Measurements from ENCODE around the gene LGALS3BP.
"Not testable (repeated sequence)": the region's sequence is repeated elsewhere in the genome, so short reads cannot be mapped to it uniquely, and the experiment has no call there.

LGALS3BP gene

GRCh38 chr17:78966123-78966813, 13.5 kb downstream of the LGALS3BP start:
- H3K9me3 Mint-ChIP-seq, result no peaks in the 10 kb centered on the region
- no peak overlapping the region for H3K4me3 Mint-ChIP-seq
- DNase-seq, result no peak
- peaks cover 1 to 3% of the 10 kb centered on the region in 2 donors for H3K4me1 Mint-ChIP-seq (ENCODE audit: low read depth in 2 of 2)
- ATAC-seq (replicated peaks), result no peak
- H3K36me3 Mint-ChIP-seq (ENCODE audit: insufficient read depth), result peaks cover 3% of the 10 kb centered on the region
- H3K27me3 Mint-ChIP-seq, result peaks cover 3 to 33% of the 10 kb centered on the region in 2 donors
- H3K27ac Mint-ChIP-seq, result no peak overlapping the region

GRCh38 chr17:78965491-78965924, 14.2 kb downstream of the LGALS3BP start:
- Mint-ChIP-seq H3K27ac (no peak overlapping the region), H3K27me3 (peaks cover 0 to 25% of the 10 kb centered on the region in 2 donors), H3K36me3 (ENCODE audit: insufficient read depth) (peaks cover 3% of the 10 kb centered on the region), H3K9me3 (no peaks in the 10 kb centered on the region), H3K4me1 (ENCODE audit: low read depth in 2 of 2) (no peaks in the 10 kb centered on the region), H3K4me3 (no peak overlapping the region)
- no peak for DNase-seq
- no peak for ATAC-seq (replicated peaks)

GRCh38 chr17:78963378-78963777, 16.3 kb downstream of the LGALS3BP start:
- no peaks in the 10 kb centered on the region for H3K9me3 Mint-ChIP-seq
- H3K4me3 Mint-ChIP-seq, result no peak overlapping the region
- H3K36me3 Mint-ChIP-seq (ENCODE audit: insufficient read depth), result peaks cover 3% of the 10 kb centered on the region
- no peak overlapping the region for H3K27ac Mint-ChIP-seq
- no peaks in the 10 kb centered on the region for H3K4me1 Mint-ChIP-seq (ENCODE audit: low read depth in 2 of 2)
- DNase-seq (no peak), ATAC-seq (replicated peaks) (no peak)
- H3K27me3 Mint-ChIP-seq, result peaks cover 7 to 29% of the 10 kb centered on the region in 2 donors

- not testable (repeated sequence) for H3K9me3 Mint-ChIP-seq; H3K4me3 Mint-ChIP-seq; H3K36me3 Mint-ChIP-seq (ENCODE audit: insufficient read depth); H3K27ac Mint-ChIP-seq; DNase-seq; ATAC-seq (replicated peaks); H3K4me1 Mint-ChIP-seq (ENCODE audit: low read depth in 2 of 2)
- H3K27me3 Mint-ChIP-seq, result peaks cover 7 to 25% of the 10 kb centered on the region in 2 donors
These were observed 16.8 kb downstream of the LGALS3BP start for GRCh38 chr17:78962984-78963348.

- no peak overlapping the region for H3K27ac Mint-ChIP-seq
- H3K4me1 Mint-ChIP-seq (ENCODE audit: low read depth in 2 of 2), result no peaks in the 10 kb centered on the region
- ATAC-seq (replicated peaks) (no peak), DNase-seq (no peak)
- H3K27me3 Mint-ChIP-seq, result peaks cover 7 to 21% of the 10 kb centered on the region in 2 donors
- no peak overlapping the region for H3K4me3 Mint-ChIP-seq
- no peaks in the 10 kb centered on the region for H3K9me3 Mint-ChIP-seq
- peaks cover 3% of the 10 kb centered on the region for H3K36me3 Mint-ChIP-seq (ENCODE audit: insufficient read depth)
These were observed 17.3 kb downstream of the LGALS3BP start for GRCh38 chr17:78962345-78962983.

- DNase-seq (no peak), ATAC-seq (replicated peaks) (no peak)
- no peaks in the 10 kb centered on the region for H3K4me1 Mint-ChIP-seq (ENCODE audit: low read depth in 2 of 2)
- H3K36me3 Mint-ChIP-seq (ENCODE audit: insufficient read depth), result peaks cover 3% of the 10 kb centered on the region
- no peaks in the 10 kb centered on the region for H3K9me3 Mint-ChIP-seq
- peak overlapping the region in 1 of 2 donors; percentile 49 for H3K27ac Mint-ChIP-seq
- peaks cover 15 to 21% of the 10 kb centered on the region in 2 donors for H3K27me3 Mint-ChIP-seq
- no peak overlapping the region for H3K4me3 Mint-ChIP-seq
These were observed 18.2 kb downstream of the LGALS3BP start for GRCh38 chr17:78961571-78961970.

GRCh38 chr17:78960928-78961327, 18.8 kb downstream of the LGALS3BP start:
- Mint-ChIP-seq H3K27me3 (peaks cover 15 to 26% of the 10 kb centered on the region in 2 donors), H3K4me3 (no peak overlapping the region), H3K27ac (no peak overlapping the region), H3K4me1 (ENCODE audit: low read depth in 2 of 2) (no peaks in the 10 kb centered on the region), H3K36me3 (ENCODE audit: insufficient read depth) (no peaks in the 10 kb centered on the region), H3K9me3 (no peaks in the 10 kb centered on the region)
- no peak for DNase-seq
- ATAC-seq (replicated peaks), result no peak

- H3K27me3 Mint-ChIP-seq, result peaks cover 15 to 36% of the 10 kb centered on the region in 2 donors
- DNase-seq (no peak), ATAC-seq (replicated peaks) (no peak)
- no peak overlapping the region for H3K27ac Mint-ChIP-seq
- H3K36me3 Mint-ChIP-seq (ENCODE audit: insufficient read depth), result no peaks in the 10 kb centered on the region
- H3K9me3 Mint-ChIP-seq, result no peaks in the 10 kb centered on the region
- H3K4me3 Mint-ChIP-seq, result no peak overlapping the region
- H3K4me1 Mint-ChIP-seq (ENCODE audit: low read depth in 2 of 2), result no peaks in the 10 kb centered on the region
These were observed 19.9 kb downstream of the LGALS3BP start for GRCh38 chr17:78959803-78960202.

GRCh38 chr17:78958641-78959127, 21.0 kb downstream of the LGALS3BP start:
- ATAC-seq (replicated peaks), result no peak
- H3K4me3 Mint-ChIP-seq, result no peak overlapping the region

DNA sequence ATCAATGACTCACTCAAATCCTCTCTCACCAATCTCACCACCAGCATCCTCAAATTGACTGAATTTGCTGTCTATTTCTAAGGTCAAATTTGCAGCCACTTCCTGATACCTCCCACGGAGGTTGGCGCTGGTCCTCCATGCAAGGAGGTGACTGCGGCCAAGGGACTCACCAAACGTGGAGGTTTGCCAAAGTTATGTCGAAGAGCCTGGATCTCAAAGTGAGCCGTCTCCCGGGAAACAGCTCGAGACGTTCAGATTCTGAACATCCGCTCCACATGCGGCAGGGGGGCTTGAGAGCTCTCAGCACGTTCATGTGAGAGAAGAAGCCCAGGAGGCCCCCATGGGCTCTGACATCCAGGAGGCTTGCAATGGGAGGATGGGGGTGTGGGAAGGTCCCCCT, 22.6 kb downstream of the LGALS3BP start:
- ATAC-seq (replicated peaks) (no peak), DNase-seq (no peak)
- no peaks in the 10 kb centered on the region for H3K9me3 Mint-ChIP-seq
- H3K27me3 Mint-ChIP-seq, result peaks cover 15 to 59% of the 10 kb centered on the region in 2 donors
- H3K36me3 Mint-ChIP-seq (ENCODE audit: insufficient read depth), result no peaks in the 10 kb centered on the region
- H3K27ac Mint-ChIP-seq, result no peak overlapping the region
- H3K4me3 Mint-ChIP-seq, result no peak overlapping the region
- H3K4me1 Mint-ChIP-seq (ENCODE audit: low read depth in 2 of 2), result no peaks in the 10 kb centered on the region

More at GRCh38 chr17:78958641-78959127, 21.0 kb downstream of the LGALS3BP start:
- Mint-ChIP-seq H3K27ac (no peak overlapping the region), H3K4me1 (ENCODE audit: low read depth in 2 of 2) (no peaks in the 10 kb centered on the region), H3K9me3 (no peaks in the 10 kb centered on the region), H3K27me3 (peaks cover 15 to 43% of the 10 kb centered on the region in 2 donors), H3K36me3 (ENCODE audit: insufficient read depth) (no peaks in the 10 kb centered on the region)
- no peak for DNase-seq

- H3K27me3 Mint-ChIP-seq, result peaks cover 15 to 65% of the 10 kb centered on the region in 2 donors
- no peak overlapping the region for H3K4me3 Mint-ChIP-seq
- no peaks in the 10 kb centered on the region for H3K9me3 Mint-ChIP-seq
- H3K27ac Mint-ChIP-seq, result no peak overlapping the region
- no peaks in the 10 kb centered on the region for H3K4me1 Mint-ChIP-seq (ENCODE audit: low read depth in 2 of 2)
- no peak for DNase-seq
- ATAC-seq (replicated peaks), result no peak
- H3K36me3 Mint-ChIP-seq (ENCODE audit: insufficient read depth), result no peaks in the 10 kb centered on the region
These were observed 23.5 kb downstream of the LGALS3BP start for GRCh38 chr17:78956254-78956653.

DNA sequence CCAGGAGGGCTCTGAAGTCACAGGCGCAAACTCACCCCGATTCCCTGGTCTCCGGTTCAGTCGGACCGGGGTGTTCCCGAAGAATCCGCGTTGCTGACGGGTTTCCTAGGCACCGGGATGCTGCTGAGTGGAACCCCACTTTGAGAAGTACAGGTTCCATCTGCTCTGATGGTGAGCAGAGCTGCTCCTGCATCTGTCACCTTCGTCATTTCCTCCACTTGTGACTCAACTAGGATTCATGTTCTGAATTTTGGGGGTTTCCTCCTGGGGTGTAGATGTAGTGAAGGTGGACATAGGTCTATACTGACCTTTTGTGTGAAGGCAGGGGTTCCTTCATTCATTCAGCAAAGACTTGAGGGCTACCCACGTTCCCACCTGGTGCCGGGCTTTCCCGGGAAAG, 25.0 kb downstream of the LGALS3BP start:
- H3K27me3 Mint-ChIP-seq, result peaks cover 15 to 77% of the 10 kb centered on the region in 2 donors

GRCh38 chr17:78953356-78954350, 26.1 kb downstream of the LGALS3BP start:
- Mint-ChIP-seq H3K27ac (no peak overlapping the region), H3K4me3 (no peak overlapping the region), H3K36me3 (ENCODE audit: insufficient read depth) (no peaks in the 10 kb centered on the region), H3K4me1 (ENCODE audit: low read depth in 2 of 2) (no peaks in the 10 kb centered on the region), H3K9me3 (no peaks in the 10 kb centered on the region), H3K27me3 (peaks cover 9 to 76% of the 10 kb centered on the region in 2 donors)
- DNase-seq, result no peak
- ATAC-seq (replicated peaks), result no peak

More for the DNA sequence above, 25.0 kb downstream of the LGALS3BP start:
- Mint-ChIP-seq H3K4me1 (ENCODE audit: low read depth in 2 of 2) (no peaks in the 10 kb centered on the region), H3K9me3 (no peaks in the 10 kb centered on the region), H3K27ac (no peak overlapping the region), H3K36me3 (ENCODE audit: insufficient read depth) (no peaks in the 10 kb centered on the region), H3K4me3 (no peak overlapping the region)
- DNase-seq (no peak), ATAC-seq (replicated peaks) (no peak)

Measured in effector memory CD8-positive, alpha-beta T cell (primary cell).